Stimulated activated CD4-positive, alpha-beta T cell treated with anti-CD3 and anti-CD28 coated beads, Interleukin-4, amount 100 ng/mL, for 48 hours (primary cell): ENCODE data around the gene FAIM2.

Experiments used
- DNase-seq, 2 donors: peaks; one replicate each; pipeline ENCODE4 v3.0.0-alpha.2; 2020; ENCODE audit warnings: low read depth in 2 of 2

Gene FAIM2

GRCh38 chr12:49894751-49895148 lies 8.9 kb downstream of the FAIM2 start:
- DNase-seq = no peak

GRCh38 chr12:49893753-49894750 lies 9.6 kb downstream of the FAIM2 start:
- DNase-seq = no peak

- no peak for DNase-seq
These were observed 10.9 kb downstream of the FAIM2 start for GRCh38 chr12:49892732-49893317.

- DNase-seq = no peak
These were observed 11.5 kb downstream of the FAIM2 start for GRCh38 chr12:49892084-49892731.

GRCh38 chr12:49891476-49891875 lies 12.2 kb downstream of the FAIM2 start:
- no peak for DNase-seq

GRCh38 chr12:49891012-49891411 lies 12.7 kb downstream of the FAIM2 start:
- DNase-seq = no peak

- DNase-seq = no peak
These were observed 13.6 kb downstream of the FAIM2 start for GRCh38 chr12:49890096-49890461.

GRCh38 chr12:49889361-49890095 lies 14.2 kb downstream of the FAIM2 start:
- DNase-seq = no peak

- DNase-seq = no peak
These were observed 15.1 kb downstream of the FAIM2 start for GRCh38 chr12:49888461-49889151.

GRCh38 chr12:49887536-49888401 lies 15.9 kb downstream of the FAIM2 start:
- DNase-seq = no peak

GRCh38 chr12:49887091-49887490 lies 16.6 kb downstream of the FAIM2 start:
- no peak for DNase-seq

- DNase-seq = no peak
These were observed 17.8 kb downstream of the FAIM2 start for GRCh38 chr12:49885663-49886461.

GRCh38 chr12:49885118-49885517 lies 18.6 kb downstream of the FAIM2 start:
- no peak for DNase-seq

GRCh38 chr12:49882851-49883464 lies 20.7 kb downstream of the FAIM2 start:
- no peak for DNase-seq

GRCh38 chr12:49882248-49882850 lies 21.4 kb downstream of the FAIM2 start:
- no peak for DNase-seq

- DNase-seq = no peak
These were observed 22.1 kb downstream of the FAIM2 start for GRCh38 chr12:49881415-49882247.

GRCh38 chr12:49880756-49881414 lies 22.8 kb downstream of the FAIM2 start:
- no peak for DNase-seq
